NCI-H2227 (cell line): Measurements from ENCODE around the gene INSM2.

Experiments
- DNase-seq: peaks from one replicate; lab custom pipeline; 2025; ENCODE audit not compliant: unreplicated experiment; lab: John Stamatoyannopoulos, UW

INSM2 gene

DNA sequence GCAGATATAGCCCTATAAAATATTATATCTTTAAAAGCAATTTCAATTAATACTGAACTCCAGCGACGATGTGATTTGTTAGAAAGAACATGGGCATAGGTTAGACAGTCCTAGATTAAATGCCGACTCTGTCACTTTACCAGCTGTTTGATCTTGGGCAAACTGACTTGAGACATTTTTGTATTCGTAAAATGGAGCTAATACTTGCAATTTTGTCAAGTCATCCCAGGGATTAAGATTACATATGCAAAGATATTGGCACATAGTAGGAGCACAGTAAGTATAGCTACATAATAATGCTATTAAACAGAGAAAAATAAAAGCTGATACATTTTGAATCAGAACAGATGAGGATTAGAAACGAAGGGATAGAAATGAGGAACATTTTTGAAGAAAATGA lies 9.0 kb downstream of the INSM2 start:
- no peak for DNase-seq

DNA sequence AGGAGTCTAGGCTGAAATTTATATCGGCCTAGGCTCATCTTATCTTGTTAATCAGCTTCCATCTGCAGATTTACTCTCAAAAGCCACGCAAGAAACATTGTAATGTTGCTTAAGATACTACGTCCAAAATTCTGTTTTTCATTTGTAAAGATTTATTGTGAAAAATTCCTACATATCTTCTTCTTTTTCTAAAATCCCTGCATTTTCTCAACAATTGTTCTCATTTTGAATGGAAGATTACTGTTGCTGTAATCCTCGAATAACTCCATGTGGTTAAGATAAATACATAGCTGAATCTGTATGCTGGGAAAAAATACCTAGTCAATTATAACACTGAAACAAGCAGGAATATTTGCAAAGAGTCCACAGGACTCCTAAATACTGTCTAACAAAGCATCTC lies 15.6 kb downstream of the INSM2 start:
- no peak for DNase-seq

DNA sequence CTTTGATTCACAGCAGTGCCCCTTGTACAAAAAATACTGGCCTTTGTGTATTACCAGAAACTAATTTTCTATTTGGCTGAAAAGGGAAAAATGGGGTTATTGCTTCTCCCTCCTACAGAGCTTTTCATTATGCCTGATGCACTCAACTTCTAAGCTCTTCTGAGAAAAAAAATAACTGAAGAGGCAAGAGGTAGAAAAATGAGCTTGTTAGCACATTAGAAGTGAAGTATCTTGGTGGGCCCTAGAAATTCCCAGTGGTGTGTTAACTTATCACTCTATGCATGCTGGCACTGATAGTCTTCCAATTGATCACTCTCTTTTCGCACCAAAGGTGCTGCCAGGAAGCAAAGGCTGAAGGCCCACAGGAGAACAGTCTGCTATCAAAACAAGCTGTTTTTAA lies 17.1 kb downstream of the INSM2 start:
- DNase-seq, result peak; percentile 16

DNA sequence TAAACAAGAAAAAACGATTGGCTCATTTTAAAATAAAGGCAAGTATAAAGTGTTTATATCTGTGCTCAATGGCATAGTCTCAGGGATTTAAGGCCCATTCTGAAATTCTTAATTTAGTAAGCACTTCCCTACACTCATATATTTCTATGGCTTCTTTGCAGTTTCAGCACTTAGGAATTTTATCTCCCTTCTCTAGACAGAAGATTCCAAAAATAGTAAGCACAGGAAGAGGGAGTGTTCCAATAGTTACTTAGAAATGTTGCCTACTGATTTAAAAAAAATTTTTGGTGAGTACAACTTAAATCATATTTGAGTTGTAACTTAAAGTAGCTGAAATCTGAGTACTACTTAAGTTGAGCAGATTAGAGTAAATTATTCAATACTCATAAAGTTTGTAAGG lies 19.8 kb downstream of the INSM2 start:
- no peak for DNase-seq

DNA sequence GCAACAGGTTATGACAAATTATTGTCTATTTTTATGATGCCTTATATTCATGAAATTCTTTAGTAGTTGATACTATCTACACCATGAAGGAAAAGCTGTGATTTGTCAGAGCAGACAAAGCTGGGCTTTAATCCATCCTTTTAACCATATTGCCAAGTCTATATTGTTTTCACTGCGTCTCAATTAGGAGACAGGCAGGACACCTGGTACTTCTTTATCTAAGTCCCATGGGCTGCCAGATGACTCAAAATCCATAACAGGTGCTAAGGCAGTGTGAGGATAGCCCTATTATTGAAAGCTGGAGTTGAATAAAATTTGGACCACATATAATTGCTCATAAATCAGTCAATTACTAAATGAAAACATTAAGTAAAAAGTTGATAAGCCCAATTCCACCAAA lies 22.6 kb downstream of the INSM2 start:
- DNase-seq, result no peak

DNA sequence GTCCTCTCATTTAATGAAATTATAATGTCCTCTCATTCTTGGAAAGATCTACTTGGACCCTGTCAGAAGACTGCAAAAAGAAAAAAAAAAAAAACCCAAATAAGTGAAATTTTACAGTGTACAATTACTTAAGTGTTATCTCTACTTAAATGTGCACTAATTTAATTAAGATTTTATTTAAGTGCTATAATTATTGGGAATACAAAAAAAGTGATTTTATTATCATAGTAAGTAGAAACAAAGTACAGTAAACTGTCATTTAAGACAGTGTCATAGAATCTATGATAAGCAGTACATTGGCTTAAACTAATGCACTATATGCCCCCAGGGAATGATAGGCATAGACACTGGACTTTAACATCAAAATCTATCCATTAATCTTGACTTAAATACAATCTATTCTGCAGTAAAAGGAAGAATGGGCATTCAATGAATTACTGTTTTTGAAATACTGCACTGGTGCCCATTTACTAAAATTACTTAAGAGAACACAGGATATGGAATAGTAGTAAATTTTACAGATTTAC lies 23.3 kb downstream of the INSM2 start:
- DNase-seq, result no peak

DNA sequence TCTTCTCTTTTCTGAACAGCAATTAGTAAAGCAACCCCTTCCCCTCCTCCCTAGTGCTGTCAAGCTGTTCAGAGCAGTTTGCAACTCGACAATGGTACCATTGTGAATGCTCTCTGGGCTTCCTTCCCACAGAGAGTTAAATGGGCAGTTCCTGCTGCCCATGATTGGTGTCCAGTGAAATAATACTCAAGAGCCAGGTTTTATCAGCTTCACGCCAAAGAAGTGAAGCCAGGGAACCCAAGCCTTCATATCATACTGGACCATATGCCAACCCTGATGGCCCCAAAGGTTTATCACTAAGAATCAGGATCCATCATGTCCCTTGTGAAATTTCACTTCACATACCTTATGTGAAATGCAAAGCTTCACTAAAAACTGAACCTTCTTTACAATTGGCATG lies 24.7 kb downstream of the INSM2 start:
- DNase-seq, result peak; percentile 7

DNA sequence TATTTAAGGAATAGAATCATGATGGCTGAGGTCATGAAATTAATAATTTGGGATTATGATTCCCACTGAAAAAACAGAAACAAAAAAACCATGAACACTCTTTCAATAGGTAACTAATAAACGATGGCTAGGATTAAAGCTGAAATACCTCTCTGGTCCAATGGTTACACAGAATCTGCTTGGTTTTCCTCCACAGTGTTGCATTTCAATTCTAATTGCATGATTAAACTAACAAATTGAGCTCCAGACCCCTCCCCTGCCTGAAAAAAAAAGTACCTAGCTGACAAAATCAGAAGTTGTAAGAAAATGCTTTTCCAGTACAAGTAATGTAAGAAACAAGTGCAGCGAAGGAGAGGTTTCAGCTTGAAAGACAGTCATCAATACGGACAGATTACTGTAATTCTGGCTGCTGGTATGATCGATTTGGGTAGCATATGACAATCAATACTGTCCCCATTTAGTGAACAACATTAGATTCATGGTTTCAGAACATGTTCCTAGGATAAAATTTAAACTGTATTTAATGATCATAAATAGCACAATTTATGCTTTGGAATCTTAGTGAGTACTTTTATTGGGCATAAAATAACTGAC lies 32.0 kb downstream of the INSM2 start:
- DNase-seq, result no peak

DNA sequence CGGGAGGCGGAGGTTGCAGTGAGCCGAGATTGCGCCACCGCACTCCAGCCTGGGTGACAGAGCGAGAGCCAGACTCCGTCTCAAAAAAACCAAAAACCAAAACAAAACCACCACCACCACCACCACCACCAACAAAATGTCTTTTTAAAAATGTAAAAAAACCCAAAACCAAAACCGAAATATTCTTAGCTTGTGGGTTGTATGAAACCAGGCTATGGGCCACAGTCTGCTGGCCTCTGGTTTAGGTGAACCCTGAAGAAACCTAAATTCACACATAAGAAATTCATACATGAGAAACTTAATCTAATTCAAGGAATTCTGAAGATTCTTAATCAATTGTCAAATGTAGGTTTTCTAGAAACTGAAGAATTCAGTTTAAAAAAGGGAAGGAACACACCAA lies 37.6 kb downstream of the INSM2 start:
- no peak for DNase-seq

DNA sequence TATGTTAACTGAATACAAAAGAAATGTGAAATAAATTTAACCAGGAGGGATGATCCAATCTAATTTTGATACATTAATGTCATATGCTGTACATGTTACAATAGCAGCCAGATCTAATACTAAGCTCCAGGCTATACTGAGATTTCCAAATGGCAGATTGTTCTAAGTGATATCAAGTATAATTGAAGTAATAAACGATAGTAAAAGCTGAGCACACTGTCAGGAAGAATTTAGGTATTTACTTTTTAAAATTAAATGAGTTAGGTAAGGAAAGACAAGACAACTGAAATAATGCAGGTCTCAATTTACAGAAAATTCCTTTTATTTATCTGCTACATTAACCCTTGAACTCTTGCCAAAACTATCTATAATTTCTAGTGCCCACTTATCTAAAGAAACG lies 39.9 kb downstream of the INSM2 start:
- DNase-seq, result no peak

DNA sequence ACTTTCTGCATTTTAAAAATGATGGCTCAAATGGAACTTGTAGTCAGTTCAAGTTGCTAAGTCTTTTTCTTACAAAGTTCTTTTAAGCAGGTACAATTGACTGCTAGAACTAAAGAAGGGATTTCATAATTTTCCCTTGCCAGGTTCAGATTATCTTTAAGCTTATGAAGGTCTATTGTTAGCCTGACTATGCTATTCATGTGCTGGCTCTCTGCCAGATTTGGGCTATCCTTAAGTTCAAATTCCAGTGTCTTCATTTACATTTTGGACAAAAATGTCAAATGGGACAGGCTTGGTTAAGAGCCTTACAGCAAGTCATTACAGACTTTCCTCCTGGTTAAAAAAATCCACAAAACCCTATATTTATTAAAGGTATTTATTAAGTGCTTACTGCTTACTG lies 42.3 kb downstream of the INSM2 start:
- DNase-seq, result no peak

DNA sequence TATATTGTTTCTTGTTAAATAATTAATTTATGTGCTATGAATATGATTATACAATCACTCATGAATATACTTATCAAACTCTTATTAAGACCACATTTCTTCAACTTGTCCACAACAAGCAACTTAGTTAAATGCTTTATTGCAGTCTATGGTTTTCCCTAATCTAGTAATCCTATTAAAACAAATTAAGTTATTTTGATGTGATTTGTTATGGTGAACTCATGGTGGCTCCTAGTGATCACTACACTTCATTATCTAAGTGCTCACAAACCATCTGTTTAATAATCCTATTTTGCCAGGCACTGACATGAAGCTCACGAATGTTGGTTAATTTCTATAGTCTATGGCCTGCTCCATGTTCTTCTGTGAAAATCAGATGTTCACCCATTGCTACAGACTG lies 42.9 kb downstream of the INSM2 start:
- no peak for DNase-seq

DNA sequence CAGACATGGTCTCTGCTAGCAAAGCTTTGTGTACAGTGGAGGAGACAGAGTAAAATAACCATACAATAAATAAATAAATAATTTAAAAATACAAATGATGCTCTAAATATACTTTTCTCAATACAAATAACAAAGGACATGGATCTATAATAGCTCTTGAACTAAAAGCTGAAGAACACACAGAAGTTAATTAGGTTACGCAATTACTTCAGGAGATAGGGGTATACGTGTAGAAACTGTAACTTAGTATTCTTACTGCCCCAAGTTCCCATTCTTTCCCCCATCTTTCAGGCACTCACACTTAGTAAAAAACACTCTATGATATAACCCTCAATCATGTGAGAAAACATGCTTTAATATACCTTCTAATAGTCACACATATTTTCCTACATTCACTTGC lies 44.2 kb downstream of the INSM2 start:
- DNase-seq, result no peak

DNA sequence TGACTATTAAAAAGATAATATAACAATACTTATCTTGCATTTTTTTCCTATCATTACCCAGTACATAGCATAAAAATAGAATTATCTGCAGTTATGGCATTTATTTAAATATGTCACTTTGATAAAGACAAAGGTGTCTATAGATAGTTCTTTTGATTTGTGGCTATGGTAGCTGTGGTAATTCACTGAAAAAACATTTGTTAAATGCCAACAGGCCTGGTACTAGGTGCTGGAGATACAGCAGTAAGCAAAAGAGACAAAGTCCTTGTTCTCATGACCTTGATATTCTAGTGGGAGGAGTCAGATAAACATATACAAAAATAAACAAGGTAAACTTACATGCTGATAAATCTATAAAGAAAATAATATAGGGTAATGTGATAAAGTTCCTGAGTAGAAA lies 44.7 kb downstream of the INSM2 start:
- DNase-seq, result no peak
